MM.1S (cell line): ENCODE results near the gene SAXO1.

ENCODE experiments used
- EZH2 ChIP-seq: fragments of 300-600 bp; sonication (generic); optimal IDR thresholded peaks from 2 replicates; pipeline ENCODE3; 2017; ENCODE audit warnings: low read depth, mild to moderate bottlenecking, antibody characterized with exemption, low read length, mixed read lengths
- EZH2phosphoT487 ChIP-seq: fragments of 300-600 bp; sonication (generic); IDR thresholded peaks from 2 replicates; pipeline ENCODE4 v1.6.1; 2018; ENCODE audit warnings: antibody characterized with exemption, low read length

GRCh38 chr9:19028835-19029451 lies 4.1 kb downstream of the SAXO1 start:
- TF ChIP-seq EZH2 (no peak), EZH2phosphoT487 (no peak)
